K562 (cell line): ENCODE results near the gene PHF5A. TPM values are rescaled to one million over a fixed set of nuclear protein-coding genes. Genes with fewer than 3 reads are reported as not detected.

Experiments
- ATAC-seq: fragments of 200-7000 bp; cut with Tn5 transposase; 3 replicates; pipeline ENCODE4 v1.9.1; 2020; ENCODE audit warnings: moderate library complexity
- BruUV-seq: library from RNA; stranded (reverse); fragments of 400-500 nt; replicated peaks from 2 replicates; lab custom pipeline; 2021; lab: Mats Ljungman, UMichigan
- CTCF ChIA-PET: fragments of 300-600 bp; formaldehyde crosslinking; extraction: SDS; loops from one replicate; lab custom pipeline; 2021; ENCODE audit warnings: low intra/inter-chr PET ratio; lab: Yijun Ruan, JAX
- POLR2A ChIA-PET: fragments of 300-600, 350-650 bp; sonication (Branson Sonifier 250); formaldehyde crosslinking; extraction: SDS; loops from one replicate; lab custom pipeline; 2021; ENCODE audit warnings: antibody characterized with exemption, inconsistent platforms; lab: Yijun Ruan, JAX
- DNase-seq, 4 experiments: peaks; one replicate each; pipeline versions ENCODE4 v3.0.0 to v3.0.0-alpha.2; 2011 to 2018; ENCODE audit warnings: low spot score in 3 of 4, mixed read lengths in 3 of 4; ENCODE audit errors: extremely low read depth in 1 of 4
- FAIRE-seq: peaks from 2 replicates; lab custom pipeline; 2011; peaks lifted over from hg19 to GRCh38; lab: Jason Lieb, UNC
- H2AFZ ChIP-seq: 2 replicates; pipeline ENCODE4 v1.6.0; 2011; ENCODE audit warnings: low read depth, low read length, control low read depth, inconsistent platforms
- H3K27ac ChIP-seq: fragments of 200-600 bp; 3 replicates; pipeline ENCODE4 v1.8.0; 2011; ENCODE audit warnings: low read depth, mild to moderate bottlenecking, control low read depth, inconsistent platforms, low read length, moderate library complexity, mixed read lengths; ENCODE audit errors: extremely low read depth
- H3K27me3 ChIP-seq, 2 experiments: fragments of 300-600 bp in 1 of 2; 2 replicates in 1 of 2; 3 replicates in 1 of 2; pipeline versions ENCODE4 v1.6.0 to v1.8.0; 2011; ENCODE audit warnings: inconsistent platforms in 2 of 2, low read length in 2 of 2, mild to moderate bottlenecking in 1 of 2, mixed read lengths in 1 of 2, moderate library complexity in 1 of 2; ENCODE audit not compliant: control insufficient read depth in 2 of 2, insufficient read depth in 2 of 2
- H3K36me3 ChIP-seq: fragments of 300-600 bp; 3 replicates; pipeline ENCODE4 v1.8.0; 2011; ENCODE audit warnings: mild to moderate bottlenecking, low read length, inconsistent platforms; ENCODE audit not compliant: control insufficient read depth, insufficient read depth
- H3K4me1 ChIP-seq, 2 experiments: fragments of 200-600 bp in 1 of 2; replicated peaks in 1 of 2; 2 replicates in 1 of 2; 3 replicates in 1 of 2; pipeline versions ENCODE4 v1.5.1 to v1.8.0; 2011; ENCODE audit warnings: inconsistent platforms in 2 of 2, low read length in 2 of 2, mild to moderate bottlenecking in 1 of 2, mixed read lengths in 1 of 2, moderate library complexity in 1 of 2; ENCODE audit not compliant: control insufficient read depth in 2 of 2, insufficient read depth in 2 of 2
- H3K4me2 ChIP-seq: 2 replicates; pipeline ENCODE4 v1.6.1; 2011; ENCODE audit warnings: low read length, control low read depth, inconsistent platforms, mixed read lengths; ENCODE audit not compliant: insufficient read depth
- H3K4me3 ChIP-seq: fragments of 200-600 bp; sonication (generic), shearing (Covaris generic); 2 replicates; pipeline ENCODE4 v1.5.1; 2016; ENCODE audit warnings: control low read depth, inconsistent platforms
- H3K79me2 ChIP-seq: fragments of 200-600 bp; 3 replicates; pipeline ENCODE4 v1.8.0; 2011; ENCODE audit warnings: low read length, inconsistent platforms; ENCODE audit not compliant: control insufficient read depth, insufficient read depth
- H3K9ac ChIP-seq, 2 experiments: 2 replicates each; pipeline versions ENCODE4 v1.6.0 to v1.6.1; 2011; ENCODE audit warnings: low read depth in 2 of 2, low read length in 2 of 2, control low read depth in 1 of 2, inconsistent platforms in 1 of 2, mild to moderate bottlenecking in 1 of 2, mixed read lengths in 1 of 2; ENCODE audit not compliant: insufficient read depth in 1 of 2
- H3K9me1 ChIP-seq: one replicate; pipeline ENCODE4 v1.6.0; 2011; ENCODE audit warnings: inconsistent platforms, mild to moderate bottlenecking, low read length, moderate library complexity; ENCODE audit not compliant: control insufficient read depth, insufficient read depth
- H3K9me3 ChIP-seq: replicated peaks from 2 replicates; pipeline ENCODE4 v1.5.1; 2011; ENCODE audit warnings: low read depth, low read length, inconsistent platforms; ENCODE audit not compliant: control insufficient read depth, insufficient read depth
- H4K20me1 ChIP-seq: replicated peaks from 2 replicates; pipeline ENCODE4 v1.6.1; 2011; ENCODE audit warnings: low read length, inconsistent platforms, mixed read lengths; ENCODE audit not compliant: control insufficient read depth, insufficient read depth
- ARHGAP35 ChIP-seq: fragments of 450-650 bp; IDR thresholded peaks from 2 replicates; pipeline ENCODE4 v1.6.1; 2018; ENCODE audit not compliant: partially characterized antibody
- CBFB ChIP-seq: sonication (generic); formaldehyde crosslinking; IDR thresholded peaks from 2 replicates; pipeline ENCODE4 v1.4.0; 2020; ENCODE audit warnings: mild to moderate bottlenecking, missing genetic modification reagents
- CCAR2 ChIP-seq: fragments of 200-400 bp; formaldehyde crosslinking; IDR thresholded peaks from 2 replicates; pipeline ENCODE4 v1.6.1; 2017; ENCODE audit warnings: mild to moderate bottlenecking, low read depth, low read length
- CREM ChIP-seq: IDR thresholded peaks from 2 replicates; pipeline ENCODE4 v1.6.1; 2014; ENCODE audit warnings: antibody characterized with exemption, low read depth
- DDX20 ChIP-seq: fragments of 450-650 bp; IDR thresholded peaks from 2 replicates; pipeline ENCODE4 v1.6.1; 2016; ENCODE audit warnings: missing genetic modification characterization, low read depth, mild to moderate bottlenecking, missing compliant biosample characterization, moderate library complexity
- ETV5 ChIP-seq: sonication (generic); formaldehyde crosslinking; IDR thresholded peaks from 2 replicates; pipeline ENCODE4 v1.4.0; 2020; ENCODE audit warnings: low read depth, mild to moderate bottlenecking, missing genetic modification reagents
- FOSL1 ChIP-seq: fragments of 200-800 bp; sonication (Bioruptor generic); conservative IDR thresholded peaks from 2 replicates; pipeline ENCODE4 v1.6.1; 2016; ENCODE audit warnings: missing genetic modification characterization, missing compliant biosample characterization
- FOXP1 ChIP-seq: sonication (generic); formaldehyde crosslinking; IDR thresholded peaks from 2 replicates; pipeline ENCODE4 v1.8.0; 2022; ENCODE audit warnings: mild to moderate bottlenecking, missing genetic modification reagents
- HES1 ChIP-seq: fragments of 450-650 bp; IDR thresholded peaks from 2 replicates; pipeline ENCODE4 v1.6.1; 2016; ENCODE audit warnings: low read depth, mild to moderate bottlenecking, moderate library complexity
- KAT2B ChIP-seq: IDR thresholded peaks from one replicate; pipeline ENCODE4 v1.6.1; 2012; ENCODE audit warnings: low read depth, mild to moderate bottlenecking, control low read depth, inconsistent platforms, low read length, moderate library complexity
- MXI1 ChIP-seq: IDR thresholded peaks from 2 replicates; pipeline ENCODE4 v1.6.1; 2011; ENCODE audit warnings: low read depth, mild to moderate bottlenecking, improper control_type of control experiment, low read length
- NCOA6 ChIP-seq: fragments of 450-650 bp; IDR thresholded peaks from 2 replicates; pipeline ENCODE4 v1.6.1; 2017; ENCODE audit warnings: mild to moderate bottlenecking
- NELFE ChIP-seq: IDR thresholded peaks from 2 replicates; pipeline ENCODE4 v1.6.1; 2011; ENCODE audit warnings: mild to moderate bottlenecking; ENCODE audit not compliant: insufficient read depth, insufficient read length
- NFE2L1 ChIP-seq: fragments of 450-650 bp; IDR thresholded peaks from 2 replicates; pipeline ENCODE4 v1.6.1; 2016; ENCODE audit warnings: missing genetic modification characterization, low read depth, mild to moderate bottlenecking, missing compliant biosample characterization, moderate library complexity, borderline replicate concordance
- NR2C2 ChIP-seq, 2 experiments: fragments of 200-800 bp in 1 of 2; sonication (Bioruptor generic) in 1 of 2; sonication (generic) in 1 of 2; formaldehyde crosslinking in 1 of 2; IDR thresholded peaks; 2 replicates each; pipeline versions ENCODE4 v1.6.1 to v1.8.0; 2016 to 2022; ENCODE audit warnings: mild to moderate bottlenecking in 1 of 2, missing compliant biosample characterization in 1 of 2, missing genetic modification characterization in 1 of 2, missing genetic modification reagents in 1 of 2
- TBP ChIP-seq: optimal IDR thresholded peaks from 2 replicates; pipeline ENCODE3; 2011; ENCODE audit warnings: low read depth, low read length, improper control_type of control experiment
- TCFL5 ChIP-seq: fragments of 250-450 bp; sonication (Bioruptor Pico); conservative IDR thresholded peaks from 2 replicates; pipeline ENCODE4 v1.6.1; 2021; ENCODE audit warnings: mild to moderate bottlenecking, moderate library complexity, matching md5 sums
- ZBTB1 ChIP-seq: sonication (generic); formaldehyde crosslinking; IDR thresholded peaks from 2 replicates; pipeline ENCODE4 v1.8.1; 2023; ENCODE audit warnings: missing genetic modification reagents, low read depth, mild to moderate bottlenecking, borderline replicate concordance
- ZNF830 ChIP-seq: fragments of 250-450 bp; sonication (Bioruptor Pico); IDR thresholded peaks from 2 replicates; pipeline ENCODE4 v1.5.0; 2021; ENCODE audit warnings: mild to moderate bottlenecking
- WGBS: fragments of 100-300 bp; shearing (Covaris generic); methylation state at CpG from one replicate; pipeline ENCODE4 v1.1.6; 2016; ENCODE audit warnings: low coverage, mixed read lengths; ENCODE audit not compliant: insufficient coverage; ENCODE audit errors: missing lambda C conversion rate; 5-methylcytosine and 5-hydroxymethylcytosine counted together
- in situ Hi-C: fragments of 300-500 bp; cut with MboI; formaldehyde crosslinking; loops from 4 replicates; pipeline ENCODE4 v1.15.0; 2018; ENCODE audit warnings: inconsistent platforms, mixed read lengths
- intact Hi-C: fragments of 100-400 bp; cut with micrococcal nuclease; formaldehyde crosslinking; loops from 2 replicates; pipeline ENCODE4 v1.14.2; 2022
- polyA plus RNA-seq, 8 experiments: library from polyadenylated mRNA; depleted of rRNA in 4 of 8; stranded (reverse) in 5 of 8; unstranded in 3 of 8; fragments of >200 nt; fragmentation: Nextera tagmentation in 2 of 8; fragmentation: Illumina TruSeq in 1 of 8; extraction: Ambion mirVana in 2 of 8; extraction: Trizol in 1 of 8; gene quantifications; 2 replicates each; pipeline versions ENCODE4 v1.2.1 to v1.2.3, GENCODE V29; 2011 to 2014; ENCODE audit warnings: inconsistent platforms in 1 of 8, missing spikeins in 1 of 8
- total RNA-seq, 7 experiments: library from RNA; depleted of rRNA in 6 of 7; stranded (reverse); fragments of >200 nt in 6 of 7; fragmentation: Illumina TruSeq in 2 of 7; extraction: Trizol in 2 of 7; gene quantifications; 2 replicates each; pipeline versions ENCODE4 v1.2.1 to v1.2.3, GENCODE V29; 2011 to 2021; ENCODE audit warnings: low replicate concordance in 1 of 7

PHF5A gene
- total and polyA plus RNA-seq, 9 of the 15 experiments (the other 6 are each of a cell fraction or from before 2014, with no cell fraction given), result 14.2 to 144 (median 101) TPM

GRCh38 chr22:41429951-41430332 is 38.5 kb downstream of the PHF5A start (continued):
- TF ChIP-seq NR2C2 (CRISPR knock-in tag; IDR thresholded peaks at IDR 0.05) (no peak), NR2C2 (tag; IDR thresholded peaks at IDR 0.05) (no peak), NFE2L1 (tag) (no peak), NCOA6 (no peak), ETV5 (CRISPR knock-in tag) (no peak), DDX20 (tag) (no peak)

GRCh38 chr22:41429232-41429950 is 39.1 kb downstream of the PHF5A start:
- peak; percentile 19 for FAIRE-seq
- no peak for ATAC-seq
- Histone ChIP-seq H3K36me3 (peaks cover 4% of the 10 kb centered on the region; the same call in 2 of the 3 replicates), H3K27ac (no peak overlapping the region), H3K27me3 (no peaks in the 10 kb centered on the region), H3K9ac (no peak overlapping the region), H2AFZ (no peak overlapping the region), H3K9me3 (no peaks in the 10 kb centered on the region), H3K4me1 (peaks cover 0 to 3% of the 10 kb centered on the region in 2 experiments; a peak in 1 of 5 replicates), H3K4me3 (no peak overlapping the region), H3K9me1 (no peaks in the 10 kb centered on the region), H3K79me2 (no peaks in the 10 kb centered on the region), H4K20me1 (no peaks in the 10 kb centered on the region), H3K4me2 (no peak overlapping the region)
- no TSS peak for BruUV-seq
- intact Hi-C loops, result no loop called here
- 64% methylated on average over 8 of the region's 13 CpGs for WGBS
- in situ Hi-C loops, result no loop called here
- no peak for TF ChIP-seq KAT2B
- TF ChIP-seq TBP, result no peak
- no peak for TF ChIP-seq CBFB (CRISPR knock-in tag)
- TF ChIP-seq CCAR2, result no peak
- no peak for TF ChIP-seq ZBTB1 (CRISPR knock-in tag)
- TF ChIP-seq CREM, result no peak
- no peak for TF ChIP-seq ZNF830 (CRISPR knock-in tag)
- TF ChIP-seq ARHGAP35, result no peak
- TF ChIP-seq TCFL5 (CRISPR knock-in tag), result no peak
- TF ChIP-seq MXI1, result no peak
- no peak for TF ChIP-seq NELFE
- no peak for TF ChIP-seq FOXP1 (CRISPR knock-in tag)
- no peak for TF ChIP-seq HES1
- TF ChIP-seq FOSL1 (tag), result no peak
- CTCF ChIA-PET, result no interaction called here
- no peak for DNase-seq
- POLR2A ChIA-PET, result no interaction called here
